ENCODE data around the gene U2AF1L4.

The U2AF1L4 gene

GRCh38 chr19:35740423-35741202, 4.6 kb downstream of the U2AF1L4 start (continued):
- TF ChIP-seq ZNF2 (tag by site-specific recombination; IDR thresholded peaks at IDR 0.05) (peak; percentile 97), ZNF239 (tag by site-specific recombination; IDR thresholded peaks at IDR 0.05) (no peak), HOXD13 (CRISPR knock-in tag; IDR thresholded peaks at IDR 0.05; ENCODE audit: borderline replicate concordance) (no peak), PRDM1 (tag by site-specific recombination; IDR thresholded peaks at IDR 0.05) (peak; percentile 77), KLF17 (tag by site-specific recombination; IDR thresholded peaks at IDR 0.05) (peak; percentile 43; the same call in 1 of the 2 replicates), ZNF433 (tag by site-specific recombination; IDR thresholded peaks at IDR 0.05; ENCODE audit: low read depth) (no peak), ZNF223 (tag by site-specific recombination; IDR thresholded peaks at IDR 0.05) (no peak), ZEB2 (tag by site-specific recombination; IDR thresholded peaks at IDR 0.05) (peak; percentile 97), KLF10 (tag by site-specific recombination; IDR thresholded peaks at IDR 0.05) (peak; percentile 99), ZBTB11 (tag by site-specific recombination; conservative IDR thresholded peaks at IDR 0.05; ENCODE audit: low read depth) (peak; percentile 92), ZNF785 (tag by site-specific recombination; IDR thresholded peaks at IDR 0.05) (peak; percentile 6; the same call in 1 of the 2 replicates), TCF7L2 (IDR thresholded peaks at IDR 0.05; ENCODE audit: borderline replicate concordance, low read depth, low read length) (no peak), FEZF1 (tag by site-specific recombination; IDR thresholded peaks at IDR 0.05) (no peak), SP7 (tag by site-specific recombination; IDR thresholded peaks at IDR 0.05) (peak; percentile 85), ZNF664 (tag by site-specific recombination; IDR thresholded peaks at IDR 0.05) (no peak)
- TF ChIP-seq, protein P1, sequence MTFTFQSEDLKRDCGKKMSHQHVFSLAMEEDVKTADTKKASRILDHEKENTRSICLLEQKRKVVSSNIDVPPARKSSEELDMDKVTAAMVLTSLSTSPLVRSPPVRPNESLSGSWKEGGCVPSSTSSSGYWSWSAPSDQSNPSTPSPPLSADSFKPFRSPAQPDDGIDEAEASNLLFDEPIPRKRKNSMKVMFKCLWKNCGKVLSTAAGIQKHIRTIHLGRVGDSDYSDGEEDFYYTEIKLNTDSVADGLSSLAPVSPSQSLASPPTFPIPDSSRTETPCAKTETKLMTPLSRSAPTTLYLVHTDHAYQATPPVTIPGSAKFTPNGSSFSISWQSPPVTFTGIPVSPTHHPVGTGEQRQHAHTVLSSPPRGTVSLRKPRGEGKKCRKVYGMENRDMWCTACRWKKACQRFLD (tag by site-specific recombination; IDR thresholded peaks at IDR 0.05), result no peak
- TF ChIP-seq, protein P2, sequence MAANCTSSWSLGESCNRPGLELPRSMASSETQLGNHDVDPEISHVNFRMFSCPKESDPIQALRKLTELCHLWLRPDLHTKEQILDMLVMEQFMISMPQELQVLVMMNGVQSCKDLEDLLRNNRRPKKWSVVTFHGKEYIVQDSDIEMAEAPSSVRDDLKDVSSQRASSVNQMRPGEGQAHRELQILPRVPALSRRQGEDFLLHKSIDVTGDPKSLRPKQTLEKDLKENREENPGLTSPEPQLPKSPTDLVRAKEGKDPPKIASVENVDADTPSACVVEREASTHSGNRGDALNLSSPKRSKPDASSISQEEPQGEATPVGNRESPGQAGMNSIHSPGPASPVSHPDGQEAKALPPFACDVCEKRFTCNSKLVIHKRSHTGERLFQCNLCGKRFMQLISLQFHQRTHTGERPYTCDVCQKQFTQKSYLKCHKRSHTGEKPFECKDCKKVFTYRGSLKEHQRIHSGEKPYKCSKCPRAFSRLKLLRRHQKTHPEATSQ (tag by site-specific recombination; IDR thresholded peaks at IDR 0.05), result no peak
- TF ChIP-seq, protein P3, sequence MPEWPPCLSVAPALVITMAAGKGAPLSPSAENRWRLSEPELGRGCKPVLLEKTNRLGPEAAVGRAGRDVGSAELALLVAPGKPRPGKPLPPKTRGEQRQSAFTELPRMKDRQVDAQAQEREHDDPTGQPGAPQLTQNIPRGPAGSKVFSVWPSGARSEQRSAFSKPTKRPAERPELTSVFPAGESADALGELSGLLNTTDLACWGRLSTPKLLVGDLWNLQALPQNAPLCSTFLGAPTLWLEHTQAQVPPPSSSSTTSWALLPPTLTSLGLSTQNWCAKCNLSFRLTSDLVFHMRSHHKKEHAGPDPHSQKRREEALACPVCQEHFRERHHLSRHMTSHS (tag by site-specific recombination; IDR thresholded peaks at IDR 0.05), result no peak
- TF ChIP-seq, protein P4, sequence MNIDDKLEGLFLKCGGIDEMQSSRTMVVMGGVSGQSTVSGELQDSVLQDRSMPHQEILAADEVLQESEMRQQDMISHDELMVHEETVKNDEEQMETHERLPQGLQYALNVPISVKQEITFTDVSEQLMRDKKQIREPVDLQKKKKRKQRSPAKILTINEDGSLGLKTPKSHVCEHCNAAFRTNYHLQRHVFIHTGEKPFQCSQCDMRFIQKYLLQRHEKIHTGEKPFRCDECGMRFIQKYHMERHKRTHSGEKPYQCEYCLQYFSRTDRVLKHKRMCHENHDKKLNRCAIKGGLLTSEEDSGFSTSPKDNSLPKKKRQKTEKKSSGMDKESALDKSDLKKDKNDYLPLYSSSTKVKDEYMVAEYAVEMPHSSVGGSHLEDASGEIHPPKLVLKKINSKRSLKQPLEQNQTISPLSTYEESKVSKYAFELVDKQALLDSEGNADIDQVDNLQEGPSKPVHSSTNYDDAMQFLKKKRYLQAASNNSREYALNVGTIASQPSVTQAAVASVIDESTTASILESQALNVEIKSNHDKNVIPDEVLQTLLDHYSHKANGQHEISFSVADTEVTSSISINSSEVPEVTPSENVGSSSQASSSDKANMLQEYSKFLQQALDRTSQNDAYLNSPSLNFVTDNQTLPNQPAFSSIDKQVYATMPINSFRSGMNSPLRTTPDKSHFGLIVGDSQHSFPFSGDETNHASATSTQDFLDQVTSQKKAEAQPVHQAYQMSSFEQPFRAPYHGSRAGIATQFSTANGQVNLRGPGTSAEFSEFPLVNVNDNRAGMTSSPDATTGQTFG (tag by site-specific recombination; IDR thresholded peaks at IDR 0.05; ENCODE audit: borderline replicate concordance), result no peak
- TF ChIP-seq, protein P5, sequence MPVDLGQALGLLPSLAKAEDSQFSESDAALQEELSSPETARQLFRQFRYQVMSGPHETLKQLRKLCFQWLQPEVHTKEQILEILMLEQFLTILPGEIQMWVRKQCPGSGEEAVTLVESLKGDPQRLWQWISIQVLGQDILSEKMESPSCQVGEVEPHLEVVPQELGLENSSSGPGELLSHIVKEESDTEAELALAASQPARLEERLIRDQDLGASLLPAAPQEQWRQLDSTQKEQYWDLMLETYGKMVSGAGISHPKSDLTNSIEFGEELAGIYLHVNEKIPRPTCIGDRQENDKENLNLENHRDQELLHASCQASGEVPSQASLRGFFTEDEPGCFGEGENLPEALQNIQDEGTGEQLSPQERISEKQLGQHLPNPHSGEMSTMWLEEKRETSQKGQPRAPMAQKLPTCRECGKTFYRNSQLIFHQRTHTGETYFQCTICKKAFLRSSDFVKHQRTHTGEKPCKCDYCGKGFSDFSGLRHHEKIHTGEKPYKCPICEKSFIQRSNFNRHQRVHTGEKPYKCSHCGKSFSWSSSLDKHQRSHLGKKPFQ (tag by site-specific recombination; IDR thresholded peaks at IDR 0.05), result no peak; the same call in 1 of the 2 replicates
- TF ChIP-seq, protein P6, sequence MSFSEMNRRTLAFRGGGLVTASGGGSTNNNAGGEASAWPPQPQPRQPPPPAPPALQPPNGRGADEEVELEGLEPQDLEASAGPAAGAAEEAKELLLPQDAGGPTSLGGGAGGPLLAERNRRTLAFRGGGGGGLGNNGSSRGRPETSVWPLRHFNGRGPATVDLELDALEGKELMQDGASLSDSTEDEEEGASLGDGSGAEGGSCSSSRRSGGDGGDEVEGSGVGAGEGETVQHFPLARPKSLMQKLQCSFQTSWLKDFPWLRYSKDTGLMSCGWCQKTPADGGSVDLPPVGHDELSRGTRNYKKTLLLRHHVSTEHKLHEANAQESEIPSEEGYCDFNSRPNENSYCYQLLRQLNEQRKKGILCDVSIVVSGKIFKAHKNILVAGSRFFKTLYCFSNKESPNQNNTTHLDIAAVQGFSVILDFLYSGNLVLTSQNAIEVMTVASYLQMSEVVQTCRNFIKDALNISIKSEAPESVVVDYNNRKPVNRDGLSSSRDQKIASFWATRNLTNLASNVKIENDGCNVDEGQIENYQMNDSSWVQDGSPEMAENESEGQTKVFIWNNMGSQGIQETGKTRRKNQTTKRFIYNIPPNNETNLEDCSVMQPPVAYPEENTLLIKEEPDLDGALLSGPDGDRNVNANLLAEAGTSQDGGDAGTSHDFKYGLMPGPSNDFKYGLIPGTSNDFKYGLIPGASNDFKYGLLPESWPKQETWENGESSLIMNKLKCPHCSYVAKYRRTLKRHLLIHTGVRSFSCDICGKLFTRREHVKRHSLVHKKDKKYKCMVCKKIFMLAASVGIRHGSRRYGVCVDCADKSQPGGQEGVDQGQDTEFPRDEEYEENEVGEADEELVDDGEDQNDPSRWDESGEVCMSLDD (tag by site-specific recombination; IDR thresholded peaks at IDR 0.05), result peak; percentile 86
- TF ChIP-seq, protein P7, sequence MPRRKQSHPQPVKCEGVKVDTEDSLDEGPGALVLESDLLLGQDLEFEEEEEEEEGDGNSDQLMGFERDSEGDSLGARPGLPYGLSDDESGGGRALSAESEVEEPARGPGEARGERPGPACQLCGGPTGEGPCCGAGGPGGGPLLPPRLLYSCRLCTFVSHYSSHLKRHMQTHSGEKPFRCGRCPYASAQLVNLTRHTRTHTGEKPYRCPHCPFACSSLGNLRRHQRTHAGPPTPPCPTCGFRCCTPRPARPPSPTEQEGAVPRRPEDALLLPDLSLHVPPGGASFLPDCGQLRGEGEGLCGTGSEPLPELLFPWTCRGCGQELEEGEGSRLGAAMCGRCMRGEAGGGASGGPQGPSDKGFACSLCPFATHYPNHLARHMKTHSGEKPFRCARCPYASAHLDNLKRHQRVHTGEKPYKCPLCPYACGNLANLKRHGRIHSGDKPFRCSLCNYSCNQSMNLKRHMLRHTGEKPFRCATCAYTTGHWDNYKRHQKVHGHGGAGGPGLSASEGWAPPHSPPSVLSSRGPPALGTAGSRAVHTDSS (tag by site-specific recombination; IDR thresholded peaks at IDR 0.05), result no peak

All from HEK293 (cell line).